ENCODE results near the gene TTI1. TPM values are rescaled to one million over a fixed set of nuclear protein-coding genes. Genes with fewer than 3 reads are reported as not detected.

The TTI1 gene
- total RNA-seq, 4 donors from 2014 or later = 4.5 to 19.5 (median 9.4) TPM

DNA sequence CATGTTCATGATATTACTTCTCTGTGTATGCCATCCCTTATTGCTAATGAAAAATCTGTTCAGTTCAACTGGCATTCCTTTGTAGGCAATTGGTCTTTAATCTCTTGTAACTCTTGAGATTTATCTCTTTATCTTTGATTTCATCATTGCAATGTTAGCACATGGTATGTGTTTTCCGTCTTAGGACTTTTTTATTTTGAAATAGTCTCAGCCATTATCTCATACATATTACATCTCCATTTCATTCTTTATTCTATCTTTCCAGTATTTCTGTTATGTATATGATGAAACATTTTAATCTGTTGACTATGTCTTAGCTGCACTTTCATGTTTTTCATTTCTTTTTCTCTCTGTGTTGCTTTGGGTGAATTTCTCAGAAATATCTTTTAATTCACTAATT is 72.2 kb downstream of the TTI1 start:
- Histone ChIP-seq H3K4me1 (no peaks in the 10 kb centered on the region), H3K36me3 (no peaks in the 10 kb centered on the region), H3K27me3 (no peaks in the 10 kb centered on the region), H3K9me3 (no peaks in the 10 kb centered on the region), H3K4me3 (no peak overlapping the region), H3K27ac (no peak overlapping the region)
- DNase-seq = no peak
- in situ Hi-C loops (cut with MboI; ENCODE audit: low pct_ligation_motif_present in 1 of 4, low pct_unique_long_range_greater_than_20kb in 1 of 4, low sequenced_read_pairs in 3 of 4) (no loop called here), intact Hi-C loops (cut with DNase I; ENCODE audit: low total_unique reads) (no loop called here)
- 76 to 100% methylated on average over 1 of the region's 1 CpG for WGBS, 2 donors (ENCODE audit: low coverage in 1 of 2)
- TF ChIP-seq EP300 (IDR thresholded peaks at IDR 0.05; ENCODE audit: low read depth) (no peak), POLR2AphosphoS5 (IDR thresholded peaks at IDR 0.05) (no peak), POLR2A (IDR thresholded peaks at IDR 0.05) (no peak), CTCF (IDR thresholded peaks at IDR 0.05) (no peak)

- no peak for DNase-seq
- Histone ChIP-seq H3K4me3 (no peak overlapping the region), H3K27ac (no peak overlapping the region), H3K9me3 (no peaks in the 10 kb centered on the region), H3K4me1 (no peaks in the 10 kb centered on the region), H3K36me3 (no peaks in the 10 kb centered on the region), H3K27me3 (no peaks in the 10 kb centered on the region)
- no peak for TF ChIP-seq CTCF (IDR thresholded peaks at IDR 0.05)
- TF ChIP-seq POLR2A (IDR thresholded peaks at IDR 0.05) = no peak
- TF ChIP-seq POLR2AphosphoS5 (IDR thresholded peaks at IDR 0.05) = no peak
- TF ChIP-seq EP300 (IDR thresholded peaks at IDR 0.05; ENCODE audit: low read depth) = no peak
- 86 to 94% methylated on average over 2 of the region's 2 CpGs for WGBS, 2 donors (ENCODE audit: low coverage in 1 of 2)
- intact Hi-C loops (cut with DNase I; ENCODE audit: low total_unique reads) = no loop called here
- in situ Hi-C loops (cut with MboI; ENCODE audit: low pct_ligation_motif_present in 1 of 4, low pct_unique_long_range_greater_than_20kb in 1 of 4, low sequenced_read_pairs in 3 of 4) = no loop called here
Observed at GRCh38 chr20:37958856-37959520, 74.3 kb downstream of the TTI1 start.

DNA sequence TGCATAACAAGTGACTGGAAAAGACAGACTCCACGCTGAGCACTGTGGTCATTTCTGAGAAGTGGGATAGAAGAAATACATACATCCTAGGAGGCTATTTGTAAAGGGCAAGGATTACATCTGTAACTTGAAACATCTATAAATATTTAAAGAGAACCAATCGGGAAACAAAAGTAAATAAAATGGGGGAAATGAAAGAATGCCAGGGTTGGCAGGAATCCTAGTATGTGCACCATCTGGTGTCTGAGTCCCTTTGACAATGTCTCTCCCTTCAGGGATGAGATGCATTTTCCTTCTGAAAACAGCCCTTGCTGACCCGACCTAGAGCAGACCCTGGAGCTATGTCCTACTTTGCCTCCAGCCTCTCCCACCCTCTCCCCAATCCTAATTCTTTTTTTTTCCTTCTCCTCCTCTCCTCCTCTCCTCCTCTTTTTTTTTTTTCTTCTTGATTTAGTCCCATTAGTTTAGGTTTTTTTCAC is 77.1 kb downstream of the TTI1 start:
- TF ChIP-seq POLR2A (IDR thresholded peaks at IDR 0.05) (no peak), CTCF (IDR thresholded peaks at IDR 0.05) (no peak), EP300 (IDR thresholded peaks at IDR 0.05; ENCODE audit: low read depth) (no peak), POLR2AphosphoS5 (IDR thresholded peaks at IDR 0.05) (no peak)
- no peaks in the 10 kb centered on the region for H3K4me1 ChIP-seq
- intact Hi-C loops (cut with DNase I; ENCODE audit: low total_unique reads) = no loop called here
- in situ Hi-C loops (cut with MboI; ENCODE audit: low pct_ligation_motif_present in 1 of 4, low pct_unique_long_range_greater_than_20kb in 1 of 4, low sequenced_read_pairs in 3 of 4) = no loop called here
- no peaks in the 10 kb centered on the region for H3K9me3 ChIP-seq
- DNase-seq = no peak
- 25 to 28% methylated on average over 3 of the region's 3 CpGs for WGBS, 2 donors (ENCODE audit: low coverage in 1 of 2)
- H3K27me3 ChIP-seq = no peaks in the 10 kb centered on the region
- no peak overlapping the region for H3K4me3 ChIP-seq
- H3K36me3 ChIP-seq = no peaks in the 10 kb centered on the region
- H3K27ac ChIP-seq = no peak overlapping the region

GRCh38 chr20:37955511-37955910 is 77.7 kb downstream of the TTI1 start:
- no peak for TF ChIP-seq EP300 (IDR thresholded peaks at IDR 0.05; ENCODE audit: low read depth)
- TF ChIP-seq POLR2A (IDR thresholded peaks at IDR 0.05) = no peak
- TF ChIP-seq CTCF (IDR thresholded peaks at IDR 0.05) = no peak
- TF ChIP-seq POLR2AphosphoS5 (IDR thresholded peaks at IDR 0.05) = no peak
- Histone ChIP-seq H3K4me1 (no peaks in the 10 kb centered on the region), H3K36me3 (no peaks in the 10 kb centered on the region), H3K4me3 (no peak overlapping the region), H3K9me3 (no peaks in the 10 kb centered on the region), H3K27me3 (no peaks in the 10 kb centered on the region), H3K27ac (no peak overlapping the region)
- no peak for DNase-seq
- in situ Hi-C loops (cut with MboI; ENCODE audit: low pct_ligation_motif_present in 1 of 4, low pct_unique_long_range_greater_than_20kb in 1 of 4, low sequenced_read_pairs in 3 of 4) = no loop called here
- intact Hi-C loops (cut with DNase I; ENCODE audit: low total_unique reads) = no loop called here
- WGBS, 2 donors (ENCODE audit: low coverage in 1 of 2) = 82 to 83% methylated on average over 3 to 7 of the region's 7 CpGs
